Mucosa of stomach (tissue), 1 donor: ENCODE results near the gene AFDN.

Experiments
- H3K27me3 ChIP-seq: one replicate; pipeline ENCODE4 v1.7.0; 2013; ENCODE audit warnings: mild to moderate bottlenecking, low read length; ENCODE audit not compliant: control insufficient read depth, insufficient read depth
- H3K36me3 ChIP-seq: one replicate; pipeline ENCODE4 v1.7.0; 2013; ENCODE audit warnings: low read length; ENCODE audit not compliant: control insufficient read depth, insufficient read depth
- H3K4me1 ChIP-seq: one replicate; pipeline ENCODE4 v1.7.0; 2013; ENCODE audit warnings: mild to moderate bottlenecking, low read length; ENCODE audit not compliant: control insufficient read depth, insufficient read depth
- H3K4me3 ChIP-seq: one replicate; pipeline ENCODE4 v1.7.0; 2013; ENCODE audit warnings: low read length
- H3K9ac ChIP-seq: one replicate; pipeline ENCODE4 v1.7.0; 2013; ENCODE audit warnings: mild to moderate bottlenecking, low read length, moderate library complexity
- H3K9me3 ChIP-seq: one replicate; pipeline ENCODE4 v1.7.0; 2013; ENCODE audit warnings: mild to moderate bottlenecking, low read length, moderate library complexity; ENCODE audit not compliant: control insufficient read depth
- donor health status: Pancreatic carcinoma.

AFDN gene

GRCh38 chr6:167925026-167925425 lies 98.3 kb downstream of the AFDN start:
- no peak overlapping the region for H3K9ac ChIP-seq
- H3K4me1 ChIP-seq: no peaks in the 10 kb centered on the region
- no peaks in the 10 kb centered on the region for H3K9me3 ChIP-seq
- no peaks in the 10 kb centered on the region for H3K36me3 ChIP-seq
- no peaks in the 10 kb centered on the region for H3K27me3 ChIP-seq
- H3K4me3 ChIP-seq: no peak overlapping the region

- Histone ChIP-seq H3K4me3 (no peak overlapping the region), H3K27me3 (no peaks in the 10 kb centered on the region), H3K36me3 (no peaks in the 10 kb centered on the region), H3K4me1 (no peaks in the 10 kb centered on the region), H3K9ac (no peak overlapping the region), H3K9me3 (no peaks in the 10 kb centered on the region)
These were observed 100.5 kb downstream of the AFDN start for GRCh38 chr6:167927246-167927645.

- no peaks in the 10 kb centered on the region for H3K36me3 ChIP-seq
- H3K4me1 ChIP-seq: peaks cover under 1% of the 10 kb centered on the region
- no peak overlapping the region for H3K9ac ChIP-seq
- H3K4me3 ChIP-seq: no peak overlapping the region
- no peaks in the 10 kb centered on the region for H3K9me3 ChIP-seq
- no peaks in the 10 kb centered on the region for H3K27me3 ChIP-seq
These were observed 101.4 kb downstream of the AFDN start for GRCh38 chr6:167928111-167928510.

DNA sequence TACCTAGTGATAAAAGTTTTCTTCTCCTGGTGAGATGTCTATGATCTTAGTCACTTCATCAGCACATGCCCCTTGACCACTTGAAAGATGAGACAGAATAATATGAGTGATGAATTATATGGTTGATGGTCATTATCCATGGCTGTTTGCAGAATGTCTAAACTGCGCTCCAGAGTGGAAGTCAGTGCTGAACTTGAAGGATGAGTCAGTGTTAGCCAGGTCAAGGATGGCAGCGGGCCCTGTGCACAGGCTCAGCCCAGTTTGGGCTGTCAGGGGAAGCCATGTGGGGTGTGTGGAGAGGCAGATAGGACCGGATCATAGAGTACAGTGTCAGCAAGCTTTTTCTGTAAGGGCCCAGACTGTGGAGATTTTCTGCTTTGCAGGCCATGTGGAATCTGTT lies 103.6 kb downstream of the AFDN start:
- no peaks in the 10 kb centered on the region for H3K36me3 ChIP-seq

GRCh38 chr6:167932468-167933276 lies 106.0 kb downstream of the AFDN start:
- H3K36me3 ChIP-seq: no peaks in the 10 kb centered on the region
- H3K27me3 ChIP-seq: no peaks in the 10 kb centered on the region
- no peak overlapping the region for H3K4me3 ChIP-seq
- no peak overlapping the region for H3K9ac ChIP-seq
- H3K4me1 ChIP-seq: peaks cover 20% of the 10 kb centered on the region
- no peaks in the 10 kb centered on the region for H3K9me3 ChIP-seq

More for the DNA sequence above, 103.6 kb downstream of the AFDN start:
- peaks cover 20% of the 10 kb centered on the region for H3K4me1 ChIP-seq
- H3K4me3 ChIP-seq: no peak overlapping the region
- no peak overlapping the region for H3K9ac ChIP-seq
- H3K9me3 ChIP-seq: no peaks in the 10 kb centered on the region
- no peaks in the 10 kb centered on the region for H3K27me3 ChIP-seq

- H3K4me3 ChIP-seq: no peak overlapping the region
- peaks cover 20% of the 10 kb centered on the region for H3K4me1 ChIP-seq
- no peaks in the 10 kb centered on the region for H3K27me3 ChIP-seq
- no peaks in the 10 kb centered on the region for H3K36me3 ChIP-seq
- no peaks in the 10 kb centered on the region for H3K9me3 ChIP-seq
- no peak overlapping the region for H3K9ac ChIP-seq
These were observed 106.6 kb downstream of the AFDN start for GRCh38 chr6:167933290-167933689.

DNA sequence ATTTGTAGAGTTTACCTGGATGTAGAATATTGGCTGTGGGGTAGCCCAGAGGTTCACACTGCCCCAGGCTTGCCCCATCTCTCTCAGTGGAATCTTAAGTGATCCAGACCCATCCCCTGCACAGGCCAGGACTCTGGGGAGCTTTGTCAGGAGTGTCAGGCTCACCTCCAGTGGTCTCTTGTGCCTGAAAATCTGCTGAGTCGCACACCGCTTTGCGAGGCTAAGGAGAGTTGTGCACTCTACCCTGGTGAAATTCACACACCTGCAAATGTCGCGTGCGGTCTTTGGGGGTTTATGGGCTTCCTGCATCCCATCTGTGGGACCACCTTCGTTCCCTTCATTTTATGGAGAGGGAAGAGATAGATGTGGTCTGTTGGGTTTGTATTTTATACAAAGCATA lies 107.1 kb downstream of the AFDN start:
- Histone ChIP-seq H3K9ac (no peak overlapping the region), H3K36me3 (no peaks in the 10 kb centered on the region), H3K9me3 (no peaks in the 10 kb centered on the region), H3K4me1 (peaks cover 20% of the 10 kb centered on the region), H3K4me3 (no peak overlapping the region), H3K27me3 (no peaks in the 10 kb centered on the region)

- Histone ChIP-seq H3K36me3 (no peaks in the 10 kb centered on the region), H3K4me3 (no peak overlapping the region), H3K27me3 (no peaks in the 10 kb centered on the region), H3K9ac (no peak overlapping the region), H3K9me3 (no peaks in the 10 kb centered on the region), H3K4me1 (peaks cover 20% of the 10 kb centered on the region)
These were observed 107.7 kb downstream of the AFDN start for GRCh38 chr6:167934426-167934864.

GRCh38 chr6:167936051-167936450 lies 109.3 kb downstream of the AFDN start:
- Histone ChIP-seq H3K4me1 (peaks cover 20% of the 10 kb centered on the region), H3K36me3 (no peaks in the 10 kb centered on the region), H3K9me3 (no peaks in the 10 kb centered on the region), H3K4me3 (no peak overlapping the region), H3K27me3 (no peaks in the 10 kb centered on the region), H3K9ac (no peak overlapping the region)

GRCh38 chr6:167937301-167937700 lies 110.6 kb downstream of the AFDN start:
- Histone ChIP-seq H3K9me3 (no peaks in the 10 kb centered on the region), H3K4me3 (no peak overlapping the region), H3K27me3 (no peaks in the 10 kb centered on the region), H3K9ac (no peak overlapping the region), H3K4me1 (peaks cover 20% of the 10 kb centered on the region), H3K36me3 (no peaks in the 10 kb centered on the region)

GRCh38 chr6:167937948-167938911 lies 111.5 kb downstream of the AFDN start:
- no peak overlapping the region for H3K9ac ChIP-seq
- H3K9me3 ChIP-seq: no peaks in the 10 kb centered on the region
- no peak overlapping the region for H3K4me3 ChIP-seq
- H3K36me3 ChIP-seq: no peaks in the 10 kb centered on the region
- H3K4me1 ChIP-seq: peaks cover 18% of the 10 kb centered on the region
- H3K27me3 ChIP-seq: no peaks in the 10 kb centered on the region

- H3K4me1 ChIP-seq: no peaks in the 10 kb centered on the region
- no peaks in the 10 kb centered on the region for H3K27me3 ChIP-seq
- no peaks in the 10 kb centered on the region for H3K36me3 ChIP-seq
- H3K4me3 ChIP-seq: no peak overlapping the region
- no peaks in the 10 kb centered on the region for H3K9me3 ChIP-seq
- H3K9ac ChIP-seq: no peak overlapping the region
These were observed 115.1 kb downstream of the AFDN start for GRCh38 chr6:167941822-167942221.
